Caco-2 (cell line): ENCODE measurements around the gene ALDH3A1. TPM values are rescaled to one million over a fixed set of nuclear protein-coding genes. Genes with fewer than 3 reads are reported as not detected.
"Not testable (repeated sequence)": the region's sequence is repeated elsewhere in the genome, so short reads cannot be mapped to it uniquely, and the experiment has no call there.

Experiments
- BruUV-seq: library from RNA; stranded (reverse); fragments of 400-500 nt; replicated peaks from 2 replicates; lab custom pipeline; 2021; lab: Mats Ljungman, UMichigan
- CTCF ChIA-PET: fragments of 300-600 bp; sonication (Branson Sonifier 250); formaldehyde crosslinking; loops from one replicate; lab custom pipeline; 2022; ENCODE audit warnings: antibody characterized with exemption; lab: Charles Lee
- POLR2A ChIA-PET: fragments of 300-600 bp; sonication (Branson Sonifier 250); formaldehyde crosslinking; loops from one replicate; lab custom pipeline; 2022; ENCODE audit warnings: antibody characterized with exemption; lab: Charles Lee
- DNase-seq, 2 experiments: peaks; one replicate each; pipeline versions ENCODE4 v3.0.0 to v3.0.0-alpha.2; 2020 to 2022
- H3K27me3 ChIP-seq: replicated peaks from 2 replicates; pipeline ENCODE4 v1.6.0; 2011; ENCODE audit warnings: low read length; ENCODE audit not compliant: control insufficient read depth, insufficient read depth
- H3K36me3 ChIP-seq: 2 replicates; pipeline ENCODE4 v1.5.1; 2011; ENCODE audit warnings: low read length; ENCODE audit not compliant: control insufficient read depth, insufficient read depth
- H3K4me1 ChIP-seq: fragments of 250-450 bp; sonication (Bioruptor Pico); 2 replicates; pipeline ENCODE4 v1.5.1; 2020; ENCODE audit warnings: mild to moderate bottlenecking
- H3K4me3 ChIP-seq: 2 replicates; pipeline ENCODE4 v1.5.1; 2011; ENCODE audit warnings: low read depth, mild to moderate bottlenecking, control low read depth, low read length
- H3K9me3 ChIP-seq: fragments of 250-450 bp; sonication (Bioruptor Pico); 2 replicates; pipeline ENCODE4 v1.5.1; 2020; ENCODE audit warnings: mild to moderate bottlenecking, moderate library complexity
- H3K27ac Mint-ChIP-seq: one replicate; pipeline ENCODE4 v1.8.0; 2022; ENCODE audit warnings: mixed read lengths; ENCODE audit not compliant: unreplicated experiment
- H3K27me3 Mint-ChIP-seq: one replicate; pipeline ENCODE4 v1.8.0; 2022; ENCODE audit warnings: mixed read lengths; ENCODE audit not compliant: insufficient read depth, unreplicated experiment
- H3K36me3 Mint-ChIP-seq: one replicate; pipeline ENCODE4 v1.8.0; 2022; ENCODE audit warnings: mild to moderate bottlenecking, mixed read lengths; ENCODE audit not compliant: insufficient read depth, unreplicated experiment
- H3K4me1 Mint-ChIP-seq: one replicate; pipeline ENCODE4 v1.8.0; 2022; ENCODE audit warnings: low read depth, mixed read lengths; ENCODE audit not compliant: unreplicated experiment
- H3K4me3 Mint-ChIP-seq: one replicate; pipeline ENCODE4 v1.8.0; 2022; ENCODE audit warnings: mild to moderate bottlenecking, moderate library complexity, mixed read lengths; ENCODE audit not compliant: unreplicated experiment
- H3K9me3 Mint-ChIP-seq: one replicate; pipeline ENCODE4 v1.8.0; 2022; ENCODE audit warnings: mixed read lengths; ENCODE audit not compliant: unreplicated experiment
- CTCF ChIP-seq, 2 experiments: fragments of 200-600 bp in 1 of 2; IDR thresholded peaks; 1 replicate in 1 of 2; 2 replicates in 1 of 2; pipeline versions ENCODE4 v1.5.1 to v1.8.0; 2011 to 2022; ENCODE audit warnings: antibody characterized with exemption in 1 of 2, control low read depth in 1 of 2, inconsistent platforms in 1 of 2, low read depth in 1 of 2, low read length in 1 of 2, mild to moderate bottlenecking in 1 of 2, moderate library complexity in 1 of 2; ENCODE audit not compliant: insufficient read depth in 1 of 2, severe bottlenecking in 1 of 2, unreplicated experiment in 1 of 2
- intact Hi-C: fragments of 100-400 bp; cut with micrococcal nuclease; formaldehyde crosslinking; loops from one replicate; pipeline ENCODE4 v1.10.0; 2022; ENCODE audit not compliant: unreplicated experiment
- total RNA-seq: library from RNA; stranded (reverse); gene quantifications from 2 replicates; pipeline ENCODE4 v1.2.3, GENCODE V29; 2022

The ALDH3A1 gene
- total RNA-seq, 1 experiment from 2014 or later: 8.3 TPM

DNA sequence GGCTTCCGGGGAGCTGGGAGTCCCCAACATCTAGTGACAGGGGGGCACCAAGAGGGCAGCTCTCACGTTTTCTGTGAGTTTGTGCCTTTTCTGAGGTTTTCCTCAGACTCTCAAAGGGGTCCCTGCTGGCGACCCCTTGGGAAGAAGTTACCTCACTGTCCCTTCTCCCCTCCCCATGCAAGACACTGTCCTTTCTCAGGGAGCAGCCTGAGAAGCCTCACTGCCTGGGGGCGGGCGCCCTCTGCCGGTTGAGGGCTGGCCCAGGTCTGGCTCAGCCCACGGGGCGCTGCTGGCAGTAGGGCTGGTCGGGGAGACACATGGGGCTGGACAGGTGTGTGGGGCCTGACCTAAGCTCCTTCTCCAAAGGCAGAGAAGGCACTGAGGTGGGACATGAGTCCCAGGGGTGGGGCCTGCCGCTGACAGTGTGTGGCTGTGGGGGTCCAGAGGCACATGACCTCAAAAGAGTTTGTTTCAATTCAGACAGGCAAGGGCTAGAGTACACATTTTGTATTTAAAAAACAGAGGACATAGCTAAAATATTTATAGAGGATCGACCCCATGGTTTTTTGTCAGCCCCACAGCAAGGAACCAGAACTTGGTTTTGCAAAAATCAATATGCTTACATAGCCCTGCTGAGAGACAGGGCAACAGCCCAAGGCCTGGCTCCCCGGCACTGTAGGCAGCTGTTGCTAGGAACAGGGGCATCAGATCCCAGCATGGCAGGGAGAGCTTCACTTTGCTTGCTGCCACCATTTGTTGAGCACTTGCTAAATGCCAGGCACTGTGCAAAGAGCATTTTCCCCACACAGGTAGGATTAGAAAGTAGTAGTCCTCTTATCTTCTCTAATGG lies 18.5 kb upstream of the ALDH3A1 start:
- peak; percentile 97 to 99 for TF ChIP-seq CTCF (IDR thresholded peaks at IDR 0.05; ENCODE audit: insufficient read depth in 1 of 2, low read depth in 1 of 2, low read length in 1 of 2, severe bottlenecking in 1 of 2, unreplicated experiment in 1 of 2)
- H3K27ac Mint-ChIP-seq: no peak overlapping the region
- H3K4me1 ChIP-seq: 0 out of 2 replicates have a peak, but pooled peaks cover 7% of the 10 kb centered on the region
- no peaks in the 10 kb centered on the region for H3K9me3 Mint-ChIP-seq
- H3K27me3 ChIP-seq: no peaks in the 10 kb centered on the region
- no peaks in the 10 kb centered on the region for H3K36me3 Mint-ChIP-seq
- ChIA-PET CTCF (interaction anchor here (0.7 to 2.1 kb wide), 9 partner anchors 18 to 404 kb away, joined by 3 to 10 read pairs (median 3); partner anchors contain the start of genes ALDH3A2 and B9D1), POLR2A (no interaction called here)
- no peak overlapping the region for H3K4me3 Mint-ChIP-seq
- intact Hi-C loops: loop anchor here (1.0 to 5.0 kb wide), 6 partner anchors 49 to 404 kb away; partner anchors contain the start of genes ALDH3A2, B9D1 and SLC47A2
- BruUV-seq: no TSS peak
- H3K4me3 ChIP-seq: no peak overlapping the region
- no peaks in the 10 kb centered on the region for H3K36me3 ChIP-seq
- peak; percentile 77 to 90 for DNase-seq
- H3K4me1 Mint-ChIP-seq: no peaks in the 10 kb centered on the region
- H3K27me3 Mint-ChIP-seq: no peaks in the 10 kb centered on the region
- no peaks in the 10 kb centered on the region for H3K9me3 ChIP-seq

GRCh38 chr17:19766016-19766415 lies 17.9 kb upstream of the ALDH3A1 start:
- H3K4me1 Mint-ChIP-seq: no peaks in the 10 kb centered on the region
- H3K36me3 ChIP-seq: no peaks in the 10 kb centered on the region
- POLR2A ChIA-PET: no interaction called here

DNA sequence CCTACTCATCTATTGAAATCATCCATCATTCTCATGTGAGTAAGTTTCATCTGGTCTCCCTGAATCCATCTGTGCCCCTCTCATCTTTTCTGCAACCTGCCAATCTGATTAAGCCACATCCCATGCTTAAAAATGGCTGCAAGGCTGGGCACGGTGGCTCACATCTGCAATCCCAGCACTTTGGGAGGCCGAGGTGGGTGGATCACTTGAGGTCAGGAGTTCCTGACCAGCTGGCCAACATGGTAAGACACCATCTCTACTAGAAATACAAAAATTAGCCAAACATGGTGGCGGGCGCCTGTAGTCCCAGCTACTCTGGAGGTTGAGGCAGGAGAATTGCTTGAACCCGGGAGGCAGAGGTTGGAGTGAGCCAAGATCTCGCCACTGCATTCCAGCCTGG lies 15.9 kb upstream of the ALDH3A1 start:
- H3K36me3 ChIP-seq, H3K27me3 Mint-ChIP-seq, H3K36me3 Mint-ChIP-seq, H3K9me3 ChIP-seq, H3K27ac Mint-ChIP-seq, H3K4me1 Mint-ChIP-seq, H3K4me3 Mint-ChIP-seq, H3K4me3 ChIP-seq, POLR2A ChIA-PET, H3K4me1 ChIP-seq, H3K9me3 Mint-ChIP-seq, DNase-seq, H3K27me3 ChIP-seq, BruUV-seq: not testable (repeated sequence)
- CTCF ChIA-PET: interaction anchor here (0.7 to 1.2 kb wide), 2 partner anchors 116 to 132 kb away, joined by 3 to 4 read pairs; partner anchors contain the start of gene ALDH3A2
- intact Hi-C loops: loop anchor here (5.0 kb wide), 1 partner anchor 62 kb away; no protein-coding TSS in a partner anchor

More at GRCh38 chr17:19766016-19766415, 17.9 kb upstream of the ALDH3A1 start:
- no TSS peak for BruUV-seq
- no peak overlapping the region for H3K27ac Mint-ChIP-seq
- Histone ChIP-seq H3K27me3 (no peaks in the 10 kb centered on the region), H3K4me1 (0 out of 2 replicates have a peak, but pooled peaks cover 7% of the 10 kb centered on the region), H3K9me3 (no peaks in the 10 kb centered on the region), H3K4me3 (no peak overlapping the region)
- intact Hi-C loops: loop anchor here (1.0 to 5.0 kb wide), 6 partner anchors 49 to 403 kb away; partner anchors contain the start of genes ALDH3A2, B9D1 and SLC47A2
- H3K36me3 Mint-ChIP-seq: no peaks in the 10 kb centered on the region
- TF ChIP-seq CTCF (IDR thresholded peaks at IDR 0.05; ENCODE audit: insufficient read depth in 1 of 2, low read depth in 1 of 2, low read length in 1 of 2, severe bottlenecking in 1 of 2, unreplicated experiment in 1 of 2): no peak
- no peaks in the 10 kb centered on the region for H3K9me3 Mint-ChIP-seq
- CTCF ChIA-PET: interaction anchor here (0.7 to 2.1 kb wide), 8 partner anchors 17 to 404 kb away, joined by 3 to 10 read pairs (median 4); partner anchors contain the start of genes ALDH3A2 and B9D1
- no peak for DNase-seq
- no peak overlapping the region for H3K4me3 Mint-ChIP-seq
- H3K27me3 Mint-ChIP-seq: no peaks in the 10 kb centered on the region
